OCI-LY1 (cell line): ENCODE measurements around the gene AGMO.

Experiments
- H2AFZ ChIP-seq: fragments of 200-600 bp; sonication (generic), shearing (Covaris generic); 2 replicates; pipeline ENCODE4 v1.6.0; 2014; ENCODE audit warnings: antibody characterized with exemption, mild to moderate bottlenecking, low read length
- H3F3A ChIP-seq: fragments of 200-600 bp; sonication (generic), shearing (Covaris generic); 2 replicates; pipeline ENCODE4 v1.6.0; 2014; ENCODE audit warnings: mild to moderate bottlenecking, antibody characterized with exemption, low read length, moderate library complexity; ENCODE audit not compliant: insufficient read depth
- H3K27ac ChIP-seq: fragments of 200-600 bp; sonication (generic); 2 replicates; pipeline ENCODE4 v1.5.1; 2014; ENCODE audit warnings: low read length, mixed run types, mild to moderate bottlenecking, low read depth; ENCODE audit not compliant: poor library complexity, severe bottlenecking
- H3K27me3 ChIP-seq: fragments of 200-600 bp; sonication (generic); 2 replicates; pipeline ENCODE4 v1.6.0; 2014; ENCODE audit warnings: antibody characterized with exemption, mild to moderate bottlenecking, low read length, moderate library complexity; ENCODE audit not compliant: insufficient read depth
- H3K36me3 ChIP-seq: fragments of 200-600 bp; sonication (generic); 2 replicates; pipeline ENCODE4 v1.6.1; 2014; ENCODE audit warnings: mild to moderate bottlenecking, antibody characterized with exemption, low read length, moderate library complexity, mixed read lengths; ENCODE audit not compliant: insufficient read depth
- H3K4me1 ChIP-seq: fragments of 200-600 bp; sonication (generic); 2 replicates; pipeline ENCODE4 v1.5.1; 2014; ENCODE audit warnings: mild to moderate bottlenecking, low read length, moderate library complexity; ENCODE audit not compliant: insufficient read depth, severe bottlenecking
- H3K4me2 ChIP-seq: fragments of 200-600 bp; sonication (generic), shearing (Covaris generic); 2 replicates; pipeline ENCODE4 v1.6.1; 2014; ENCODE audit warnings: low read length
- H3K4me3 ChIP-seq: fragments of 200-600 bp; sonication (generic); 2 replicates; pipeline ENCODE4 v1.5.1; 2014; ENCODE audit warnings: low read length, low read depth, mild to moderate bottlenecking, mixed read lengths; ENCODE audit not compliant: poor library complexity, severe bottlenecking
- H3K79me2 ChIP-seq: fragments of 200-600 bp; shearing (Covaris generic); 2 replicates; pipeline ENCODE4 v1.6.1; 2016; ENCODE audit warnings: mixed run types, low read length, mixed read lengths; ENCODE audit not compliant: insufficient read depth
- H3K9ac ChIP-seq: fragments of 200-600 bp; sonication (generic), shearing (Covaris generic); 2 replicates; pipeline ENCODE4 v1.6.1; 2014; ENCODE audit warnings: mild to moderate bottlenecking, low read length, mixed read lengths
- H3K9me2 ChIP-seq: fragments of 200-600 bp; sonication (generic), shearing (Covaris generic); 2 replicates; pipeline ENCODE4 v1.6.1; 2014; ENCODE audit warnings: low read depth, mild to moderate bottlenecking, low read length, mixed read lengths
- H3K9me3 ChIP-seq: fragments of 200-600 bp; shearing (Covaris generic); 2 replicates; pipeline ENCODE4 v1.6.1; 2014; ENCODE audit warnings: low read length, mixed read lengths
- H4K20me1 ChIP-seq: fragments of 200-600 bp; sonication (generic), shearing (Covaris generic); 2 replicates; pipeline ENCODE4 v1.6.0; 2016; ENCODE audit warnings: mild to moderate bottlenecking, low read length; ENCODE audit not compliant: insufficient read depth
- EZH2 ChIP-seq: fragments of 200-600 bp; sonication (generic), shearing (Covaris generic); IDR thresholded peaks from 2 replicates; pipeline ENCODE4 v1.8.0; 2017; ENCODE audit warnings: borderline replicate concordance, mixed run types, mild to moderate bottlenecking, antibody characterized with exemption, low read length, moderate library complexity, mixed read lengths
- TF ChIP-seq, protein P1 (sequence below): fragments of 200-600 bp; sonication (generic), shearing (Covaris generic); IDR thresholded peaks from 2 replicates; pipeline ENCODE4 v1.5.1; 2017; ENCODE audit warnings: mild to moderate bottlenecking, antibody characterized with exemption, low read length, moderate library complexity, mixed read lengths

AGMO gene

DNA sequence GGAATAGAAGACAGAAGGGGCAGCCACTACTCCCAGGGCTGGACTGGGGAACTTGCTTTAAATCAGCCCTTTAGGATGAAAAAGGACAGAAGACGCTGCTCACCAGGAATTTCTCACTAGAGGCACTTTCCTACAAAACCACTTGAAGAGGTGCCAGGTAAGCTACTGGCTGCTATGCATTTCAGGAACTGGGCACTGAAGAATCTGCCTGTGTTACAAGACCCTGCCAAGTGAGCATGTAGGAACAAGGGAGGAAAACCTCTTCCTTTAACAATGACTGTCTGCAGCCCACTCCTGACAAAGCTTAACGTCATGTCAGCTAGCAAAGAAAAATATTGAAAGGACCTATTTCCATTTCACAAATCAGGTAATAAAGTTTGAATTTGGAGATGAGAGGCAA, 5.8 kb upstream of the AGMO start:
- H3K36me3 ChIP-seq, result no peaks in the 10 kb centered on the region
- no peak overlapping the region for H3K9ac ChIP-seq
- no peak overlapping the region for H3K4me3 ChIP-seq
- TF ChIP-seq, protein P1, sequence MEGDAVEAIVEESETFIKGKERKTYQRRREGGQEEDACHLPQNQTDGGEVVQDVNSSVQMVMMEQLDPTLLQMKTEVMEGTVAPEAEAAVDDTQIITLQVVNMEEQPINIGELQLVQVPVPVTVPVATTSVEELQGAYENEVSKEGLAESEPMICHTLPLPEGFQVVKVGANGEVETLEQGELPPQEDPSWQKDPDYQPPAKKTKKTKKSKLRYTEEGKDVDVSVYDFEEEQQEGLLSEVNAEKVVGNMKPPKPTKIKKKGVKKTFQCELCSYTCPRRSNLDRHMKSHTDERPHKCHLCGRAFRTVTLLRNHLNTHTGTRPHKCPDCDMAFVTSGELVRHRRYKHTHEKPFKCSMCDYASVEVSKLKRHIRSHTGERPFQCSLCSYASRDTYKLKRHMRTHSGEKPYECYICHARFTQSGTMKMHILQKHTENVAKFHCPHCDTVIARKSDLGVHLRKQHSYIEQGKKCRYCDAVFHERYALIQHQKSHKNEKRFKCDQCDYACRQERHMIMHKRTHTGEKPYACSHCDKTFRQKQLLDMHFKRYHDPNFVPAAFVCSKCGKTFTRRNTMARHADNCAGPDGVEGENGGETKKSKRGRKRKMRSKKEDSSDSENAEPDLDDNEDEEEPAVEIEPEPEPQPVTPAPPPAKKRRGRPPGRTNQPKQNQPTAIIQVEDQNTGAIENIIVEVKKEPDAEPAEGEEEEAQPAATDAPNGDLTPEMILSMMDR, result no peak
- no peak for TF ChIP-seq EZH2
- H3K27ac ChIP-seq, result no peak overlapping the region
- no peaks in the 10 kb centered on the region for H3F3A ChIP-seq
- H4K20me1 ChIP-seq, result no peaks in the 10 kb centered on the region
- H3K9me3 ChIP-seq, result no peaks in the 10 kb centered on the region
- H3K4me2 ChIP-seq, result no peak overlapping the region
- no peak overlapping the region for H2AFZ ChIP-seq
- H3K9me2 ChIP-seq, result no peaks in the 10 kb centered on the region
- H3K4me1 ChIP-seq, result no peaks in the 10 kb centered on the region
- no peaks in the 10 kb centered on the region for H3K79me2 ChIP-seq
- H3K27me3 ChIP-seq, result no peaks in the 10 kb centered on the region

DNA sequence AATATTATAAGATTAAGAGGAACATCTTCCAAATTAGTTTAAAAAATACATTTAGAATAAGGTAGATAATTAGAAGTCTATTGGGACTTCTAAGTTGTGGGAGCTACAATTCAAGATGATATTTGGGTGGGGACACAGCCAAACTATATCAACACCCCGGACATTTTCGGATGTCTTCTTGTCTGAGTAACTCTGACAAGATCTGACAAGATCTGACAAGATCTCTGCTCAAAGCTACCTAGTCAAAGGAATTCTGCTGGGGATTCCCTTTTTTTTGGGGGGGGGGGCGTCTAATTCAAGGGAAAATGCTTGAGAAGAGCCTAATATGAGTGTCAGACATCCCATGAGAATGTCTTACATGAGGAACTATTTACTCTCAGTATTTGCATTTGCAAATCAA, 5.2 kb upstream of the AGMO start:
- H3K9me3 ChIP-seq, result no peaks in the 10 kb centered on the region
- no peak overlapping the region for H3K27ac ChIP-seq
- H3K4me2 ChIP-seq, result no peak overlapping the region
- no peaks in the 10 kb centered on the region for H4K20me1 ChIP-seq
- TF ChIP-seq, protein P1, result no peak
- no peak for TF ChIP-seq EZH2
- H3K27me3 ChIP-seq, result no peaks in the 10 kb centered on the region
- no peaks in the 10 kb centered on the region for H3K4me1 ChIP-seq
- H3K79me2 ChIP-seq, result no peaks in the 10 kb centered on the region
- no peaks in the 10 kb centered on the region for H3F3A ChIP-seq
- H3K36me3 ChIP-seq, result no peaks in the 10 kb centered on the region
- no peak overlapping the region for H3K4me3 ChIP-seq
- H2AFZ ChIP-seq, result no peak overlapping the region
- no peaks in the 10 kb centered on the region for H3K9me2 ChIP-seq
- no peak overlapping the region for H3K9ac ChIP-seq

DNA sequence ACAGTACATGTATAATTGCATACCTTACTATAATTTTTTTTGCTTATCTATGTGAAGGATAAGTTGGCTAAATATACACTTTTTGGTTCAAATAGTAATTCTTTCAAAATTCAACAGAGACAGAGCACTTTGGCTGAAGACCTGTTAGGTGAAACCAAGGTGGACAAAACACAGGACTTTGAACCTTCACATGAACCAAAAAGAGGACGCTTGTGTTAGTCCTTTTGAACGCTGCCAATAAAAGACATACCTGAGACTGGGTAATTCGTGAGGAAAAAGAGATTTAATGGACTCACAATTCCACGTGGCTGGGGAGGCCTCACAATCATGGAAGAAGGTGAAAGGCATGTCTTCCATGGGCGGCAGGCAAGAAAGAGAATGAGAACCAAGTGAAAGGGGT, 4.7 kb upstream of the AGMO start:
- no peaks in the 10 kb centered on the region for H3K27me3 ChIP-seq
- H3K36me3 ChIP-seq, result no peaks in the 10 kb centered on the region
- H3K4me1 ChIP-seq, result no peaks in the 10 kb centered on the region
- H3F3A ChIP-seq, result no peaks in the 10 kb centered on the region
- no peak overlapping the region for H3K27ac ChIP-seq
- H3K79me2 ChIP-seq, result no peaks in the 10 kb centered on the region
- H3K4me2 ChIP-seq, result no peak overlapping the region
- H3K9ac ChIP-seq, result no peak overlapping the region
- no peaks in the 10 kb centered on the region for H3K9me2 ChIP-seq
- no peak overlapping the region for H3K4me3 ChIP-seq
- no peaks in the 10 kb centered on the region for H4K20me1 ChIP-seq
- TF ChIP-seq, protein P1, result no peak
- no peak for TF ChIP-seq EZH2
- no peaks in the 10 kb centered on the region for H3K9me3 ChIP-seq
- H2AFZ ChIP-seq, result no peak overlapping the region
